Subcutaneous adipose tissue (tissue), 4 donors: Measurements from ENCODE around the gene TUNAR. TPM values are rescaled to one million over a fixed set of nuclear protein-coding genes. Genes with fewer than 3 reads are reported as not detected.

Experiments used
- total RNA-seq, 4 donors: library from RNA; depleted of rRNA; stranded (reverse); fragments of >200 nt; gene quantifications; one replicate each; pipeline ENCODE4 v1.1.0, GENCODE V29; 2016
- TF ChIP-seq, protein P1 (sequence below): fragments of 450-650 bp; IDR thresholded peaks from one replicate; pipeline ENCODE4 v1.5.1; 2016; ENCODE audit warnings: low read depth, mild to moderate bottlenecking, control low read depth, antibody characterized with exemption, moderate library complexity

The TUNAR gene
- total RNA-seq, 4 donors from 2014 or later = not detected

DNA sequence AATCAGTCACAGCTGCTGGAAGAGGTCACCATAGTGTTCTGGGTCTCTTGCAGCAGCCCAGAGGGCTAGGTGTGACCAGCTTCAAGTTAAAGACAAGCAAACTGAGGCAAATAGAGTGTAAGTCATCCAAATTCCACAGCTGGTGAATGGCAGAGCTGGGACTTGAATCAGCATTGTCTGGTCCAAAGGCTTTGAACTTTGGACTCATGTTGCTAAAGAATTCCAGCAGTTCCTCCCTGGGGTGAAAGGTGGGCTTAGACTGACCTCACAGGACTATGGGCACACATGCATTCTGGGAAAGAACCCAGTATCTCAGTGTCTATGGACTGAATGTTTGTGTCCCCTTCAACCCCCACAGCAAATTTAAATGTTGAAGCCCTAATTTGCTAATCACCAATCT, 54.8 kb downstream of the TUNAR start:
- TF ChIP-seq, protein P1, sequence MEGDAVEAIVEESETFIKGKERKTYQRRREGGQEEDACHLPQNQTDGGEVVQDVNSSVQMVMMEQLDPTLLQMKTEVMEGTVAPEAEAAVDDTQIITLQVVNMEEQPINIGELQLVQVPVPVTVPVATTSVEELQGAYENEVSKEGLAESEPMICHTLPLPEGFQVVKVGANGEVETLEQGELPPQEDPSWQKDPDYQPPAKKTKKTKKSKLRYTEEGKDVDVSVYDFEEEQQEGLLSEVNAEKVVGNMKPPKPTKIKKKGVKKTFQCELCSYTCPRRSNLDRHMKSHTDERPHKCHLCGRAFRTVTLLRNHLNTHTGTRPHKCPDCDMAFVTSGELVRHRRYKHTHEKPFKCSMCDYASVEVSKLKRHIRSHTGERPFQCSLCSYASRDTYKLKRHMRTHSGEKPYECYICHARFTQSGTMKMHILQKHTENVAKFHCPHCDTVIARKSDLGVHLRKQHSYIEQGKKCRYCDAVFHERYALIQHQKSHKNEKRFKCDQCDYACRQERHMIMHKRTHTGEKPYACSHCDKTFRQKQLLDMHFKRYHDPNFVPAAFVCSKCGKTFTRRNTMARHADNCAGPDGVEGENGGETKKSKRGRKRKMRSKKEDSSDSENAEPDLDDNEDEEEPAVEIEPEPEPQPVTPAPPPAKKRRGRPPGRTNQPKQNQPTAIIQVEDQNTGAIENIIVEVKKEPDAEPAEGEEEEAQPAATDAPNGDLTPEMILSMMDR = no peak

DNA sequence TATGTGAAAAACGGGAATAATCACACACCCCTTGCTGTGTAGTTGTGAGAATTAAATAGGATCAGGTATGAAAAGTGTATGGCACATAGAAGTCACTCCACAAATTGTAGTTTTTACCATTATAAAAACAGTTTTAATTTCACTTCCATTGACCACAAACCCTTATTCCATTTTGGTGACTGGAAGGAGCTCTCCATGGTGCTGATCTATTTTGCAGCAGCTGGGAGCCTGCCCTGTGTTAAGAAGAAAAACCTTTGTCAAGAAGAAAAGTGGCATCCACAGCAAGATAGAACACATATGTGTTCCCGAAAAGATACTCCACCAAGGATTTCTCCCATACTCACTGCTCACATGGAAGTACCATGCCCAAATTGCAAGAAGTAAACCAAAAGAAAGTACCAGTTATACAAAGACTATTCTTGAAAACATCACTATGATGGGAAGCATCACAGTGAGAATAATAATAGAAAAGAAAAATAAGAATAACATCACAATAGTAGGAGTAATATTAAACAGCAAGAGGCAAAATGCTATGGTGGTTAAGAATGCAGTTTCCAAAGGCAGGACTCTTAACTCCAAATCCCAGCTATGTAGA, 58.7 kb downstream of the TUNAR start:
- TF ChIP-seq, protein P1 = no peak

DNA sequence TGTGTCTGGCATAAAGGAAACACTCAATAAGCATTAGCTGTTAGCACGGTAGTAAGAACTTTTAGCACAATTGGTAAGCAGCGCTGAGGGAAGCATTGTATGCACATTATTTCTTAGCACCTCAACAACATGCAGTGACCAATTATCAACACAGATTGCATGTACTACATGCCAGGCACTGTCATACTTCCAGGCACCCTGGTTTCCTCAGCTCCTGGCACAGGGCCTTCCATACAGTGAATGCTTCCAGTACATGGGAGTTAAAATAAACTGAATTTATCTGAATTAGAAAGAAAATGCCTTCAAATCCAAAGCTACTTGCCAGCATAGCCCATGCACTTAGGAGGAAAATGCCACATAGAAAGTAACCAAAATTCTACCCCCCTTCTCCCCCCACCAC, 59.4 kb downstream of the TUNAR start:
- TF ChIP-seq, protein P1 = no peak

DNA sequence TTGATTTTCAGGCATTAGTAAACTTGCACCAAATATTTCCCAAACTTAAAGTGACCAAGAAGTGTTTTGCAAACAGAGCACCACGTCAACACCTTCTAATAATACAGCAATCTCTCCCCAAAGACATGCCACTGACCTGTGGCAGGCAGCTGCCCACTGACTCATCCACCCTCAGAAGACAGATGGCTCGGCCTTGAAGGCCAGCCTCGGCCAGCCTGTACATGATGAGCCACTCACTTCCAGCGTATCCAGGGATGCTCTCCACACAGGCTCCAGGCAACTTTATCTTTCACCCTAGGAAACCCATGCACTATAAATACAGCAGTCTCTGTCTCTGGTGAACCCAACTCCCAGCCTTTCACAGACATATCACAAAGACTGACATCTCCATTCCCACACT, 62.7 kb downstream of the TUNAR start:
- TF ChIP-seq, protein P1 = no peak

DNA sequence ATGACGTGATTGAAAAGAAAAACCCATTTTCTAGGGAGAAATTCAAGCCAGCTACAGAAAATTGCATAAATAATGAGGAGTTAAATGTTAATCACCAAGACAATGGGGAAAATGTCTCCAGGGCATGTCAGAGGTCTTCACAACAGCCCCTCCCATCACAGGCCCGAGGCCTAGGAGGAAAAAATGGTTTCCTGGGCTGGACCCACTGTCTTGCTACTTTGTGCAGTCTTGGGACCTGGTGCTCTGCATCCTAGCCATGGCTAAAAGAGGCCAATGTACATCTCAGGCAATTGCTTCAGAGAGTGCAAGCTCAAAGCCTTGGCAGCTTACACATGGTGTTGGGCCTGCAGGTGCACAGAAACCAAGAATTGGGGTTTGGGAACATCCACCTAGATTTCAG, 65.3 kb downstream of the TUNAR start:
- TF ChIP-seq, protein P1 = no peak

DNA sequence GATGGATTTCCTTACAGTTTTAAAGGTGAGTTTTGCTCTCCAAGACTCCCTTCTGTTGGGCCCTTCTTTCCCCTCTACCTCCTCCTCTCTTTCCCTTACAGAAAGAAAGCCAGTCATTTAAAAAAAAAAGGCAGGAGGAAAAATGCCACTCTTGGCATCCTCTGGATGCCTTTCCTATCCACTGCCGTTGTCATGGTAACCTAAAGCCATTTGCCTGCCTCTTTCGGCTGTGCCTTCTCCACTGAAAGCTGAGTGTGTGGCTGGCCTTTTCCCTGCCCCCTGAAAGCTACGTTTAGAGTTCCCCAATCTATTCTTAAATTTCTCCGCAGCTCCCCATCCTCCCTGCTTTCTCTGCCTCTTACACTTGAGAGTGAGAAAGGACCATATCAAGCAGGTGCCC, 67.1 kb downstream of the TUNAR start:
- TF ChIP-seq, protein P1 = no peak

DNA sequence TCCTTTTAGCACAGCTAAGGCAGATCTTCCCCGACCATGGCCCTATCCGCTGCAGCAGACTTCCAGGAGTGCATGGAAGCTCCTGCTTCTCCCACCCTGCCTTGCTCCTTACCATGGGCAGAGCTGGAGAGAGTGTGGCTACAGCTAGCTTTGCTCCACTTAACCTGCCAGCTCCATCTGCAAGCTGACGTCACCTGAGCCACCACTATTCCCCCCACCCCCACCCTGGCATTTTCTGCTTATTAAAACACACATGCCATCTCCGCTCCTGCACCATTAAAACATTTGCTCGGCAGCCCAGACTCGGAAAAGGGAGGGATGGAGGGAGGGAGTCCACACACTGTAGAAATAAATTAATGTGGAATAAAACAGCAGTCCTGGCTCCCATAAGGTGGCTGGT, 67.8 kb downstream of the TUNAR start:
- TF ChIP-seq, protein P1 = no peak
